Right lobe of liver (tissue), 4 donors: ENCODE measurements around the gene GBP2.

ENCODE experiments used
- POLR2A ChIP-seq: fragments of 450-650 bp; IDR thresholded peaks from one replicate; pipeline ENCODE4 v1.6.1; 2017; ENCODE audit warnings: antibody characterized with exemption, mild to moderate bottlenecking
- TF ChIP-seq, protein P1 (sequence below), 4 donors: fragments of 200-600 bp in 3 of 4; fragments of 450-650 bp in 1 of 4; IDR thresholded peaks; one replicate each; pipeline versions ENCODE4 v1.5.1 to v1.8.0; 2016 to 2022; ENCODE audit warnings: antibody characterized with exemption in 4 of 4, mild to moderate bottlenecking in 2 of 4
- donor health status: DM: no; HTN: no; CAD: no.
- donor health status: DM: no; HTN: no; CAD: no.
- donor health status: DM: no; HTN: yes; CAD: no.

DNA sequence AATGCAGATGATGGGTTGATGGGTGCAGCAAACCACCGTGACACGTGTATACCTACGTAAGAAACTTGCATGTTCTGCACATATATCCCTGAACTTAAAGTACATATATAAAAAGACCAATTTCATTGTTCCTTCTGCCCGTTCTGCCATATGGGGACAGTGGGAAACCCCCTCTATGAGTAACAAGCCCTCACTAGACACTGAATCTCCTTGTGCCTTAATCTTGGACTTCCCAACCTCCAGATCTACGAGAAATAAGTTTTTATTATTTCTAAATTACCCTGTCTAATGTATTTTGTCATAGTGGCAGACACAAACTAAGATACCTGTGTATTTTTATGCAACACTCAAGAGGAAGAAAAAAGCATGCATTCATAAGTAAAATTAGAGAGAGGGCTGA, 39.9 kb upstream of the GBP2 start:
- TF ChIP-seq, protein P1, sequence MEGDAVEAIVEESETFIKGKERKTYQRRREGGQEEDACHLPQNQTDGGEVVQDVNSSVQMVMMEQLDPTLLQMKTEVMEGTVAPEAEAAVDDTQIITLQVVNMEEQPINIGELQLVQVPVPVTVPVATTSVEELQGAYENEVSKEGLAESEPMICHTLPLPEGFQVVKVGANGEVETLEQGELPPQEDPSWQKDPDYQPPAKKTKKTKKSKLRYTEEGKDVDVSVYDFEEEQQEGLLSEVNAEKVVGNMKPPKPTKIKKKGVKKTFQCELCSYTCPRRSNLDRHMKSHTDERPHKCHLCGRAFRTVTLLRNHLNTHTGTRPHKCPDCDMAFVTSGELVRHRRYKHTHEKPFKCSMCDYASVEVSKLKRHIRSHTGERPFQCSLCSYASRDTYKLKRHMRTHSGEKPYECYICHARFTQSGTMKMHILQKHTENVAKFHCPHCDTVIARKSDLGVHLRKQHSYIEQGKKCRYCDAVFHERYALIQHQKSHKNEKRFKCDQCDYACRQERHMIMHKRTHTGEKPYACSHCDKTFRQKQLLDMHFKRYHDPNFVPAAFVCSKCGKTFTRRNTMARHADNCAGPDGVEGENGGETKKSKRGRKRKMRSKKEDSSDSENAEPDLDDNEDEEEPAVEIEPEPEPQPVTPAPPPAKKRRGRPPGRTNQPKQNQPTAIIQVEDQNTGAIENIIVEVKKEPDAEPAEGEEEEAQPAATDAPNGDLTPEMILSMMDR (IDR thresholded peaks at IDR 0.05) = no peak
- TF ChIP-seq POLR2A = no peak
